GM23338 (cell line): ENCODE results near the gene STKLD1.

Source experiments
- CREB1 ChIP-seq: fragments of 250-450 bp; sonication (Bioruptor Pico); IDR thresholded peaks from 2 replicates; pipeline ENCODE4 v1.5.0; 2020; ENCODE audit warnings: low read depth, mild to moderate bottlenecking, moderate library complexity
- EZH2 ChIP-seq: fragments of 200-600 bp; sonication (generic); IDR thresholded peaks from one replicate; pipeline ENCODE4 v1.8.0; 2017; ENCODE audit warnings: antibody characterized with exemption, mild to moderate bottlenecking, low read depth; ENCODE audit not compliant: unreplicated experiment
- EZH2phosphoT487 ChIP-seq: fragments of 200-600 bp; sonication (generic); IDR thresholded peaks from one replicate; pipeline ENCODE4 v1.8.1; 2018; ENCODE audit warnings: antibody characterized with exemption; ENCODE audit not compliant: unreplicated experiment
- JUNB ChIP-seq: IDR thresholded peaks from one replicate; pipeline ENCODE4 v1.6.1; 2016; ENCODE audit warnings: antibody characterized with exemption; ENCODE audit not compliant: unreplicated experiment
- NANOG ChIP-seq: IDR thresholded peaks from 2 replicates; pipeline ENCODE4 v1.6.1; 2016; ENCODE audit warnings: antibody characterized with exemption, borderline replicate concordance
- POLR2AphosphoS5 ChIP-seq: IDR thresholded peaks from 2 replicates; pipeline ENCODE4 v1.6.1; 2016; ENCODE audit warnings: antibody characterized with exemption, low read depth
- TF ChIP-seq, protein P1 (sequence below), 2 experiments: fragments of 200-600 bp in 1 of 2; sonication (generic) in 1 of 2; conservative IDR thresholded peaks; 2 replicates each; pipeline versions ENCODE4 v1.5.1 to v1.6.1; 2016 to 2017; ENCODE audit warnings: antibody characterized with exemption in 2 of 2, low read depth in 2 of 2, mild to moderate bottlenecking in 2 of 2, moderate library complexity in 1 of 2
- TF ChIP-seq, protein P2 (sequence below): IDR thresholded peaks from one replicate; pipeline ENCODE4 v1.6.1; 2018; ENCODE audit warnings: antibody characterized with exemption; ENCODE audit not compliant: unreplicated experiment
- TF ChIP-seq, protein P3 (sequence below): IDR thresholded peaks from 2 replicates; pipeline ENCODE4 v1.6.1; 2016; ENCODE audit warnings: antibody characterized with exemption

DNA sequence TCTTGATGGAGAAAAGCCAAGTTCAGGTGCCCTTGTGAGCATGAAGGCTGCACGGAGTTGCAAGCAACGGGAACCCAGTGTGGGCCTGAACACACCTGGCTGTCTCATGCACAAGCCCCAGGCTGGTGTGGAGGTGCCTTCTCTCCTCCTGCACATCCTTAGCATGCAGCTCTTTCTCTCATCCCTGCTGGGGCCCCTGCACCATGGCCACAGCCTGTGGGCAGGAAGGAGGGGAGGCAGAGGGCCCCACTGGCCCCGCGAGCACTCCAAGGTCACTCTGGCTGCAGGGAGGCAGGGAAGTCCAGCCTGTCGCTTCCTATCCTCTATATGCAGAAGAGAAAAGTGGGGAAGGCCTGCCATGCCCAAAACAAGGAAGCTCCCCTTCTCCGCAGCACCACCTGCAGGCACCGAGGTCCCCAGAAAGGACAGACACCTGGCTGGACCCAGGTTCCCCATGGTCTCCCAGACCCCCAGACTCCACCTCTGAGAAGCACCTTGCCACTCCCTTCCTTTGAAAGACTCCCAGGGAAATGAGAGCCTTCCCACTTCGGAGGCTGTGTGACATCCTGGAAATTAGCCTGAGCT is 18.6 kb downstream of the STKLD1 start:
- TF ChIP-seq, protein P1, sequence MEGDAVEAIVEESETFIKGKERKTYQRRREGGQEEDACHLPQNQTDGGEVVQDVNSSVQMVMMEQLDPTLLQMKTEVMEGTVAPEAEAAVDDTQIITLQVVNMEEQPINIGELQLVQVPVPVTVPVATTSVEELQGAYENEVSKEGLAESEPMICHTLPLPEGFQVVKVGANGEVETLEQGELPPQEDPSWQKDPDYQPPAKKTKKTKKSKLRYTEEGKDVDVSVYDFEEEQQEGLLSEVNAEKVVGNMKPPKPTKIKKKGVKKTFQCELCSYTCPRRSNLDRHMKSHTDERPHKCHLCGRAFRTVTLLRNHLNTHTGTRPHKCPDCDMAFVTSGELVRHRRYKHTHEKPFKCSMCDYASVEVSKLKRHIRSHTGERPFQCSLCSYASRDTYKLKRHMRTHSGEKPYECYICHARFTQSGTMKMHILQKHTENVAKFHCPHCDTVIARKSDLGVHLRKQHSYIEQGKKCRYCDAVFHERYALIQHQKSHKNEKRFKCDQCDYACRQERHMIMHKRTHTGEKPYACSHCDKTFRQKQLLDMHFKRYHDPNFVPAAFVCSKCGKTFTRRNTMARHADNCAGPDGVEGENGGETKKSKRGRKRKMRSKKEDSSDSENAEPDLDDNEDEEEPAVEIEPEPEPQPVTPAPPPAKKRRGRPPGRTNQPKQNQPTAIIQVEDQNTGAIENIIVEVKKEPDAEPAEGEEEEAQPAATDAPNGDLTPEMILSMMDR (conservative IDR thresholded peaks at IDR 0.05; ENCODE audit: low read depth in 2 of 2), result peak; percentile 14 to 42; a peak in 2 of 4 replicates
- TF ChIP-seq, protein P2, sequence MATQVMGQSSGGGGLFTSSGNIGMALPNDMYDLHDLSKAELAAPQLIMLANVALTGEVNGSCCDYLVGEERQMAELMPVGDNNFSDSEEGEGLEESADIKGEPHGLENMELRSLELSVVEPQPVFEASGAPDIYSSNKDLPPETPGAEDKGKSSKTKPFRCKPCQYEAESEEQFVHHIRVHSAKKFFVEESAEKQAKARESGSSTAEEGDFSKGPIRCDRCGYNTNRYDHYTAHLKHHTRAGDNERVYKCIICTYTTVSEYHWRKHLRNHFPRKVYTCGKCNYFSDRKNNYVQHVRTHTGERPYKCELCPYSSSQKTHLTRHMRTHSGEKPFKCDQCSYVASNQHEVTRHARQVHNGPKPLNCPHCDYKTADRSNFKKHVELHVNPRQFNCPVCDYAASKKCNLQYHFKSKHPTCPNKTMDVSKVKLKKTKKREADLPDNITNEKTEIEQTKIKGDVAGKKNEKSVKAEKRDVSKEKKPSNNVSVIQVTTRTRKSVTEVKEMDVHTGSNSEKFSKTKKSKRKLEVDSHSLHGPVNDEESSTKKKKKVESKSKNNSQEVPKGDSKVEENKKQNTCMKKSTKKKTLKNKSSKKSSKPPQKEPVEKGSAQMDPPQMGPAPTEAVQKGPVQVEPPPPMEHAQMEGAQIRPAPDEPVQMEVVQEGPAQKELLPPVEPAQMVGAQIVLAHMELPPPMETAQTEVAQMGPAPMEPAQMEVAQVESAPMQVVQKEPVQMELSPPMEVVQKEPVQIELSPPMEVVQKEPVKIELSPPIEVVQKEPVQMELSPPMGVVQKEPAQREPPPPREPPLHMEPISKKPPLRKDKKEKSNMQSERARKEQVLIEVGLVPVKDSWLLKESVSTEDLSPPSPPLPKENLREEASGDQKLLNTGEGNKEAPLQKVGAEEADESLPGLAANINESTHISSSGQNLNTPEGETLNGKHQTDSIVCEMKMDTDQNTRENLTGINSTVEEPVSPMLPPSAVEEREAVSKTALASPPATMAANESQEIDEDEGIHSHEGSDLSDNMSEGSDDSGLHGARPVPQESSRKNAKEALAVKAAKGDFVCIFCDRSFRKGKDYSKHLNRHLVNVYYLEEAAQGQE, result no peak
- TF ChIP-seq EZH2 (no peak), CREB1 (CRISPR knock-in tag) (no peak), NANOG (no peak), POLR2AphosphoS5 (no peak), JUNB (no peak), EZH2phosphoT487 (no peak)
- TF ChIP-seq, protein P3, sequence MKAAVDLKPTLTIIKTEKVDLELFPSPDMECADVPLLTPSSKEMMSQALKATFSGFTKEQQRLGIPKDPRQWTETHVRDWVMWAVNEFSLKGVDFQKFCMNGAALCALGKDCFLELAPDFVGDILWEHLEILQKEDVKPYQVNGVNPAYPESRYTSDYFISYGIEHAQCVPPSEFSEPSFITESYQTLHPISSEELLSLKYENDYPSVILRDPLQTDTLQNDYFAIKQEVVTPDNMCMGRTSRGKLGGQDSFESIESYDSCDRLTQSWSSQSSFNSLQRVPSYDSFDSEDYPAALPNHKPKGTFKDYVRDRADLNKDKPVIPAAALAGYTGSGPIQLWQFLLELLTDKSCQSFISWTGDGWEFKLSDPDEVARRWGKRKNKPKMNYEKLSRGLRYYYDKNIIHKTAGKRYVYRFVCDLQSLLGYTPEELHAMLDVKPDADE, result no peak
